PC-3 (cell line): ENCODE data around the gene GDPD5.

Source experiments
- CTCF ChIP-seq: fragments of 300-600 bp; sonication (generic); conservative IDR thresholded peaks from 2 replicates; pipeline ENCODE4 v1.5.1; 2017; ENCODE audit warnings: antibody characterized with exemption, low read depth, mild to moderate bottlenecking, low read length
- EZH2 ChIP-seq: fragments of 300-600 bp; sonication (generic); IDR thresholded peaks from one replicate; pipeline ENCODE4 v1.6.1; 2017; ENCODE audit warnings: antibody characterized with exemption, mild to moderate bottlenecking, low read length; ENCODE audit not compliant: unreplicated experiment
- EZH2phosphoT487 ChIP-seq: fragments of 300-600 bp; sonication (generic); IDR thresholded peaks from 2 replicates; pipeline ENCODE4 v1.6.1; 2018; ENCODE audit warnings: mild to moderate bottlenecking, antibody characterized with exemption, low read length, borderline replicate concordance

GRCh38 chr11:75516886-75517285 lies 8.9 kb downstream of the GDPD5 start:
- TF ChIP-seq CTCF = no peak
- no peak for TF ChIP-seq EZH2phosphoT487
- no peak for TF ChIP-seq EZH2
